K562 (cell line): ENCODE data around the gene AKT3. TPM values are rescaled to one million over a fixed set of nuclear protein-coding genes. Genes with fewer than 3 reads are reported as not detected.

ENCODE experiments used
- ATAC-seq: fragments of 200-7000 bp; cut with Tn5 transposase; 3 replicates; pipeline ENCODE4 v1.9.1; 2020; ENCODE audit warnings: moderate library complexity
- BruUV-seq: library from RNA; stranded (reverse); fragments of 400-500 nt; replicated peaks from 2 replicates; lab custom pipeline; 2021; lab: Mats Ljungman, UMichigan
- CTCF ChIA-PET: fragments of 300-600 bp; formaldehyde crosslinking; extraction: SDS; loops from one replicate; lab custom pipeline; 2021; ENCODE audit warnings: low intra/inter-chr PET ratio; lab: Yijun Ruan, JAX
- POLR2A ChIA-PET: fragments of 300-600, 350-650 bp; sonication (Branson Sonifier 250); formaldehyde crosslinking; extraction: SDS; loops from one replicate; lab custom pipeline; 2021; ENCODE audit warnings: antibody characterized with exemption, inconsistent platforms; lab: Yijun Ruan, JAX
- DNase-seq, 4 experiments: peaks; one replicate each; pipeline versions ENCODE4 v3.0.0 to v3.0.0-alpha.2; 2011 to 2018; ENCODE audit warnings: low spot score in 3 of 4, mixed read lengths in 3 of 4; ENCODE audit errors: extremely low read depth in 1 of 4
- FAIRE-seq: peaks from 2 replicates; lab custom pipeline; 2011; peaks lifted over from hg19 to GRCh38; lab: Jason Lieb, UNC
- H2AFZ ChIP-seq: 2 replicates; pipeline ENCODE4 v1.6.0; 2011; ENCODE audit warnings: low read depth, low read length, control low read depth, inconsistent platforms
- H3K27ac ChIP-seq: fragments of 200-600 bp; 3 replicates; pipeline ENCODE4 v1.8.0; 2011; ENCODE audit warnings: low read depth, mild to moderate bottlenecking, control low read depth, inconsistent platforms, low read length, moderate library complexity, mixed read lengths; ENCODE audit errors: extremely low read depth
- H3K27me3 ChIP-seq, 2 experiments: fragments of 300-600 bp in 1 of 2; 2 replicates in 1 of 2; 3 replicates in 1 of 2; pipeline versions ENCODE4 v1.6.0 to v1.8.0; 2011; ENCODE audit warnings: inconsistent platforms in 2 of 2, low read length in 2 of 2, mild to moderate bottlenecking in 1 of 2, mixed read lengths in 1 of 2, moderate library complexity in 1 of 2; ENCODE audit not compliant: control insufficient read depth in 2 of 2, insufficient read depth in 2 of 2
- H3K36me3 ChIP-seq: fragments of 300-600 bp; 3 replicates; pipeline ENCODE4 v1.8.0; 2011; ENCODE audit warnings: mild to moderate bottlenecking, low read length, inconsistent platforms; ENCODE audit not compliant: control insufficient read depth, insufficient read depth
- H3K4me1 ChIP-seq, 2 experiments: fragments of 200-600 bp in 1 of 2; replicated peaks in 1 of 2; 2 replicates in 1 of 2; 3 replicates in 1 of 2; pipeline versions ENCODE4 v1.5.1 to v1.8.0; 2011; ENCODE audit warnings: inconsistent platforms in 2 of 2, low read length in 2 of 2, mild to moderate bottlenecking in 1 of 2, mixed read lengths in 1 of 2, moderate library complexity in 1 of 2; ENCODE audit not compliant: control insufficient read depth in 2 of 2, insufficient read depth in 2 of 2
- H3K4me2 ChIP-seq: 2 replicates; pipeline ENCODE4 v1.6.1; 2011; ENCODE audit warnings: low read length, control low read depth, inconsistent platforms, mixed read lengths; ENCODE audit not compliant: insufficient read depth
- H3K4me3 ChIP-seq: fragments of 200-600 bp; sonication (generic), shearing (Covaris generic); 2 replicates; pipeline ENCODE4 v1.5.1; 2016; ENCODE audit warnings: control low read depth, inconsistent platforms
- H3K79me2 ChIP-seq: fragments of 200-600 bp; 3 replicates; pipeline ENCODE4 v1.8.0; 2011; ENCODE audit warnings: low read length, inconsistent platforms; ENCODE audit not compliant: control insufficient read depth, insufficient read depth
- H3K9ac ChIP-seq, 2 experiments: 2 replicates each; pipeline versions ENCODE4 v1.6.0 to v1.6.1; 2011; ENCODE audit warnings: low read depth in 2 of 2, low read length in 2 of 2, control low read depth in 1 of 2, inconsistent platforms in 1 of 2, mild to moderate bottlenecking in 1 of 2, mixed read lengths in 1 of 2; ENCODE audit not compliant: insufficient read depth in 1 of 2
- H3K9me1 ChIP-seq: one replicate; pipeline ENCODE4 v1.6.0; 2011; ENCODE audit warnings: inconsistent platforms, mild to moderate bottlenecking, low read length, moderate library complexity; ENCODE audit not compliant: control insufficient read depth, insufficient read depth
- H3K9me3 ChIP-seq: replicated peaks from 2 replicates; pipeline ENCODE4 v1.5.1; 2011; ENCODE audit warnings: low read depth, low read length, inconsistent platforms; ENCODE audit not compliant: control insufficient read depth, insufficient read depth
- H4K20me1 ChIP-seq: replicated peaks from 2 replicates; pipeline ENCODE4 v1.6.1; 2011; ENCODE audit warnings: low read length, inconsistent platforms, mixed read lengths; ENCODE audit not compliant: control insufficient read depth, insufficient read depth
- ADNP ChIP-seq: fragments of 200-800 bp; sonication (Bioruptor generic); IDR thresholded peaks from 2 replicates; pipeline ENCODE4 v1.6.1; 2016; ENCODE audit warnings: missing genetic modification characterization, missing compliant biosample characterization
- L3MBTL2 ChIP-seq: fragments of 450-650 bp; IDR thresholded peaks from 2 replicates; pipeline ENCODE4 v1.6.1; 2016; ENCODE audit warnings: mild to moderate bottlenecking, moderate library complexity
- NCOA2 ChIP-seq, 2 experiments: fragments of 450-650 bp; IDR thresholded peaks; 2 replicates each; pipeline ENCODE4 v1.6.1; 2018; ENCODE audit warnings: mild to moderate bottlenecking in 2 of 2, moderate library complexity in 1 of 2; ENCODE audit not compliant: partially characterized antibody in 2 of 2
- NRF1 ChIP-seq, 2 experiments: fragments of 450-650 bp; IDR thresholded peaks in 1 of 2; conservative IDR thresholded peaks in 1 of 2; 2 replicates each; pipeline ENCODE4 v1.6.1; 2014; ENCODE audit warnings: mild to moderate bottlenecking in 2 of 2
- PCBP1 ChIP-seq: fragments of 200-400 bp; formaldehyde crosslinking; IDR thresholded peaks from 2 replicates; pipeline ENCODE4 v1.6.1; 2018; ENCODE audit warnings: mild to moderate bottlenecking, low read depth, low read length; ENCODE audit not compliant: poor library complexity, severe bottlenecking
- RFX7 ChIP-seq: fragments of 250-450 bp; sonication (Bioruptor Pico); IDR thresholded peaks from 2 replicates; pipeline ENCODE4 v1.5.1; 2021; ENCODE audit warnings: mild to moderate bottlenecking
- SNRNP70 ChIP-seq: fragments of 200-400 bp; formaldehyde crosslinking; optimal IDR thresholded peaks from 2 replicates; pipeline ENCODE3; 2017; ENCODE audit warnings: low read depth, low read length
- STAT5B ChIP-seq: fragments of 250-450 bp; sonication (Bioruptor Pico); IDR thresholded peaks from 2 replicates; pipeline ENCODE4 v1.8.0; 2021; ENCODE audit warnings: mild to moderate bottlenecking, inconsistent platforms
- WGBS: fragments of 100-300 bp; shearing (Covaris generic); methylation state at CpG from one replicate; pipeline ENCODE4 v1.1.6; 2016; ENCODE audit warnings: low coverage, mixed read lengths; ENCODE audit not compliant: insufficient coverage; ENCODE audit errors: missing lambda C conversion rate; 5-methylcytosine and 5-hydroxymethylcytosine counted together
- in situ Hi-C: fragments of 300-500 bp; cut with MboI; formaldehyde crosslinking; loops from 4 replicates; pipeline ENCODE4 v1.15.0; 2018; ENCODE audit warnings: inconsistent platforms, mixed read lengths
- intact Hi-C: fragments of 100-400 bp; cut with micrococcal nuclease; formaldehyde crosslinking; loops from 2 replicates; pipeline ENCODE4 v1.14.2; 2022
- polyA plus RNA-seq, 8 experiments: library from polyadenylated mRNA; depleted of rRNA in 4 of 8; stranded (reverse) in 5 of 8; unstranded in 3 of 8; fragments of >200 nt; fragmentation: Nextera tagmentation in 2 of 8; fragmentation: Illumina TruSeq in 1 of 8; extraction: Ambion mirVana in 2 of 8; extraction: Trizol in 1 of 8; gene quantifications; 2 replicates each; pipeline versions ENCODE4 v1.2.1 to v1.2.3, GENCODE V29; 2011 to 2014; ENCODE audit warnings: inconsistent platforms in 1 of 8, missing spikeins in 1 of 8
- total RNA-seq, 7 experiments: library from RNA; depleted of rRNA in 6 of 7; stranded (reverse); fragments of >200 nt in 6 of 7; fragmentation: Illumina TruSeq in 2 of 7; extraction: Trizol in 2 of 7; gene quantifications; 2 replicates each; pipeline versions ENCODE4 v1.2.1 to v1.2.3, GENCODE V29; 2011 to 2021; ENCODE audit warnings: low replicate concordance in 1 of 7

The AKT3 gene
- total and polyA plus RNA-seq, 9 of the 15 experiments (the other 6 are each of a cell fraction or from before 2014, with no cell fraction given), result 0.04 to 0.54 (median 0.18) TPM; not detected in 1

DNA sequence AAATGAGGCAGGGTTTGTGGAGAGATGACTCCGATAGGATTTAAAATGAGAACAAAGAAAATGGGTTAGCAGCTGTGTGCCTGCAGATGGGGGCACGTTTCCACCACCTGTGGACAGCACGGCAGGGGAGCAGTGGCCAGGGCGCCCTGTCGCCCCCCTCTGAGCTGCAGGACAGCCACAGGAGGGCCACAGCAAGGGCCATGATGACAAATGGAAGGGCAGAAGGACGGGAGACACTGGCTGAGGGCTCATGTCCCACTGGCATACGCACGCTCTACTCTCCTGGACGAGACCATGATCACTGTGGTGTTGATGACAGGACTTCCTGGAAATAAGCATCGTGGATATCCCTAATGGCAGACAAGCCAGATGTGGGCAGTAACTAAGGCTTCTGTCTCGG lies 353.2 kb downstream of the AKT3 start:
- Histone ChIP-seq H3K27ac (no peak overlapping the region), H4K20me1 (no peaks in the 10 kb centered on the region), H3K4me1 (peaks cover 0 to 13% of the 10 kb centered on the region in 2 experiments; a peak in 1 of 5 replicates), H3K36me3 (no peaks in the 10 kb centered on the region), H3K27me3 (no peaks in the 10 kb centered on the region; a peak in 1 of 5 replicates), H2AFZ (no peak overlapping the region), H3K9me3 (no peaks in the 10 kb centered on the region), H3K9me1 (no peaks in the 10 kb centered on the region), H3K79me2 (no peaks in the 10 kb centered on the region), H3K4me3 (no peak overlapping the region), H3K4me2 (no peak overlapping the region)
- ChIA-PET CTCF (no interaction called here), POLR2A (interaction anchor here (0.6 to 0.7 kb wide), 2 partner anchors 10 to 1852 kb away, joined by 3 to 4 read pairs; no protein-coding TSS in a partner anchor)
- WGBS, result 55% methylated on average over 11 of the region's 11 CpGs
- no peak for DNase-seq
- no TSS peak for BruUV-seq
- in situ Hi-C loops (loop anchor here (25.0 kb wide), 1 partner anchor 765 kb away; no protein-coding TSS in a partner anchor), intact Hi-C loops (no loop called here)
- no peak for TF ChIP-seq RFX7 (CRISPR knock-in tag)
- no peak for TF ChIP-seq STAT5B (CRISPR knock-in tag)
- TF ChIP-seq, all 486 proteins: peak for 0
- ATAC-seq, result no peak; the same call in 2 of the 3 replicates
- no peak overlapping the region for H3K9ac ChIP-seq
- no peak for FAIRE-seq

DNA sequence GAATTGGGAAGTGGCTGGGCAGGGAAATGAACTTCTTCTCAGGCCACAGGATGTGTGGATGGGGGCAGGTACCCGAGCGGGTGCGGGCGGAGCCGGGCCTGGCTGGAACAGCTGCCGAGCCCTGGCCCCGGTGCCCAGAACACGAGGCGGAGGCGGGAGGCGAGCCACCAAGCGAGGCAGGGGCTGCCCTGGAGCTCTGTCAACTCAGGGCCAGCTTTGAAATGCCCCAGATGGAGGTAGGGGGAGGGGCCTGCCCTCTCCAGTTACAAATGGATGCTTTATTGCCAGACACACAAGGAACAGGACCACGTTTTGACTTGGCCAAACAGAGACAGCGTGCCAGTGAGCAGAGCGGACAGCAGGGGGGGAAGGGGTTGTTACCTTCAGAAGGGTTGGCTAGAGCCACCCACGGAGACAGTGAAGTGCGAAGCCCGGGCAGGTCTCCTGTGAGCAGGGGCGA lies 353.8 kb downstream of the AKT3 start:
- Histone ChIP-seq H2AFZ (no peak overlapping the region), H3K36me3 (no peaks in the 10 kb centered on the region), H3K9me3 (no peaks in the 10 kb centered on the region), H3K27me3 (no peaks in the 10 kb centered on the region; a peak in 1 of 5 replicates), H3K4me1 (peaks cover 0 to 13% of the 10 kb centered on the region in 2 experiments; a peak in 1 of 5 replicates), H3K27ac (no peak overlapping the region), H3K4me2 (no peak overlapping the region), H3K9ac (no peak overlapping the region), H3K79me2 (no peaks in the 10 kb centered on the region), H3K9me1 (no peaks in the 10 kb centered on the region), H4K20me1 (no peaks in the 10 kb centered on the region), H3K4me3 (no peak overlapping the region)
- intact Hi-C loops, result no loop called here
- TF ChIP-seq L3MBTL2 (no peak), PCBP1 (no peak), NRF1 (conservative IDR thresholded peaks at IDR 0.05 in 1 of 2, IDR thresholded peaks at IDR 0.05 in 1 of 2) (no peak), NCOA2 (IDR thresholded peaks at IDR 0.05; ENCODE audit: partially characterized antibody in 2 of 2) (no peak), SNRNP70 (no peak), ADNP (tag) (no peak)
- DNase-seq (no peak), FAIRE-seq (no peak), ATAC-seq (no peak)
- in situ Hi-C loops, result loop anchor here (25.0 kb wide), 1 partner anchor 766 kb away; no protein-coding TSS in a partner anchor
- ChIA-PET POLR2A (interaction anchor here (1.2 kb wide), 1 partner anchor 9 kb away, joined by 3 read pairs; no protein-coding TSS in a partner anchor), CTCF (no interaction called here)
- 62% methylated on average over 19 of the region's 19 CpGs for WGBS
- no TSS peak for BruUV-seq
